Measurements from ENCODE around the gene KIF21A.
A peak's percentile ranks its signal among the peaks of the same experiment; 100 is the strongest.

The KIF21A gene

DNA sequence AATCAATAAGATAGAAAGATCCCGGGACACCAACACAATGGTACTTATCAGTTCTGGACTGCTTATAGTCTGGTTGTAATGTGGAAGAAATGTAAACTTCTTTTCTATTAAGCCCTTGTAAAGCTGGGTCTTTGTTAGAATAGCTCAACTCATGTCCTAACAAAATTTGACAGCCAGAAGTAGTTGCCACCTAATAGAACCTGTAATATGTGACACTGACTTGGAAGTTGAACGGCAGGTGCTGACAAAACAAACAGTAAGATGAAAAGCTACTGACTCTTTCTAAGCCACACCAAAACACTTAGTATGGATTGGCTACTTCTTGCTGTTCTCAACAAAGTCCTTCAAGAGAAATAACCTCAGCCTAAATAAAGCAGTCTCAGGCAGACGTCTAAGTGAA lies 56.6 kb downstream of the KIF21A start:
- no peak for ATAC-seq
- no peak for DNase-seq
- H3K4me3 Mint-ChIP-seq, result no peak overlapping the region
- H3K27ac Mint-ChIP-seq, result no peak overlapping the region
- H3K36me3 Mint-ChIP-seq (ENCODE audit: low read depth), result peaks cover 2% of the 10 kb centered on the region
- no peaks in the 10 kb centered on the region for H3K9me3 Mint-ChIP-seq
- no peaks in the 10 kb centered on the region for H3K4me1 Mint-ChIP-seq
- H3K27me3 Mint-ChIP-seq, result no peaks in the 10 kb centered on the region

DNA sequence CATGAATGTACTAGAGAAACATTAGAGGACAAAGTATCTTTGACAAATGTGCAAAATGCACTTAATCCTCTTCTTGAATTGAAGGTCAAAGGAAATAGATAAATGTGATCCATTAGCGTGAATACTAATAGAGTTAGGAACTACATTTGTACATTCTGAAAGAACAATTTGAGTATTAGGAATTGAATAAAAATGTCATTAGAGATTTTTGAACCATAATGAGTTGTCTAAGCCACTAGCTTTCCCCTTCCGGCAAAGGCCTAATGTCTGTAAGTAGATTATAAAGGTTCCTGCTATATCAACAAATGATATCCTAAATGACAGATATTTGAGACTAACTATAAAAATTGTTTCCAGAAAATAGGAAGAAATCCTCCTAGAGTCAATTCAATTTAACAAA lies 59.8 kb downstream of the KIF21A start:
- no peak for ATAC-seq
- DNase-seq, result no peak
- Mint-ChIP-seq H3K27me3 (no peaks in the 10 kb centered on the region), H3K4me3 (no peak overlapping the region), H3K9me3 (no peaks in the 10 kb centered on the region), H3K4me1 (no peaks in the 10 kb centered on the region), H3K27ac (no peak overlapping the region), H3K36me3 (ENCODE audit: low read depth) (peaks cover 2% of the 10 kb centered on the region)

DNA sequence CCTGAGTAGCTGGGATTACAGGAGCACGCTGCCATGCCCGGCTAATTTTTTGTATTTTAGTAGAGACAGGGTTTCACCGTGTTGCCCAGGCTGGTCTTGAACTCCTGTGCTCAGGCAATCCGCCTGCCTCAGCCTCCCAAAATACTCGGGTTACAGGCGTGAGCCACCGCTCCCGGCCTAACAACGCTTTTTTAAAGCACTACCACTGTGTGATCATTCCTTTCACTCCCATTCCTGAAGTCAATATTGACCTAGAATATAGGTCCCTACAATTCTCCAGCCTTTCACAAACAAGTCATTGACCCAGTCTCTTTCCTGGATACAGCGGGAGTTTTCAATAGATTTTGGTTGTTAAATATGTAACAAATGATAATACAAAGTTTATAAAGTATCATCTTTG lies 62.8 kb downstream of the KIF21A start:
- Mint-ChIP-seq H3K27me3 (no peaks in the 10 kb centered on the region), H3K36me3 (ENCODE audit: low read depth) (no peaks in the 10 kb centered on the region), H3K4me1 (peaks cover 5% of the 10 kb centered on the region), H3K9me3 (no peaks in the 10 kb centered on the region), H3K27ac (no peak overlapping the region), H3K4me3 (no peak overlapping the region)
- DNase-seq (no peak), ATAC-seq (no peak)

DNA sequence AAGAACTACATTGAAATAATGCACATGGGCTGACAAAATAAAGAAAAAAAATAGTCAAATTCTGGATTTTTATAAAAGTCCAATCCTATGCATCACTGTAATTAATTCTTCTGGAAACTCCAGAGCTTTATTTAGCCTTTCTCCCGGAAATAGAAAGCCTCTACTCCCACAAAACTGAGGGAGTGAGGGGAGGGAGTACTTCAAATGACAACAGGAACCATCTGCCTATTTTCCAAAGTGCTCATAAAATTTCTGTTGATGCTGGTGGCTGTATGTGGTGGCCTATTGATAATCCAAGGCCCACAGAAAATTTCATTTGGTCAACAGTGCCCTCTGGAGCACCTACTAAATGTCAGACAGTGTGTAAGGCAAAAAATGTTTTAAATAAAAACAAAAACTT lies 64.6 kb downstream of the KIF21A start:
- ATAC-seq (no peak), DNase-seq (no peak)
- H3K4me3 Mint-ChIP-seq, result no peak overlapping the region
- H3K27me3 Mint-ChIP-seq, result no peaks in the 10 kb centered on the region
- H3K4me1 Mint-ChIP-seq, result peaks cover 10% of the 10 kb centered on the region
- no peak overlapping the region for H3K27ac Mint-ChIP-seq
- H3K36me3 Mint-ChIP-seq (ENCODE audit: low read depth), result no peaks in the 10 kb centered on the region
- no peaks in the 10 kb centered on the region for H3K9me3 Mint-ChIP-seq

DNA sequence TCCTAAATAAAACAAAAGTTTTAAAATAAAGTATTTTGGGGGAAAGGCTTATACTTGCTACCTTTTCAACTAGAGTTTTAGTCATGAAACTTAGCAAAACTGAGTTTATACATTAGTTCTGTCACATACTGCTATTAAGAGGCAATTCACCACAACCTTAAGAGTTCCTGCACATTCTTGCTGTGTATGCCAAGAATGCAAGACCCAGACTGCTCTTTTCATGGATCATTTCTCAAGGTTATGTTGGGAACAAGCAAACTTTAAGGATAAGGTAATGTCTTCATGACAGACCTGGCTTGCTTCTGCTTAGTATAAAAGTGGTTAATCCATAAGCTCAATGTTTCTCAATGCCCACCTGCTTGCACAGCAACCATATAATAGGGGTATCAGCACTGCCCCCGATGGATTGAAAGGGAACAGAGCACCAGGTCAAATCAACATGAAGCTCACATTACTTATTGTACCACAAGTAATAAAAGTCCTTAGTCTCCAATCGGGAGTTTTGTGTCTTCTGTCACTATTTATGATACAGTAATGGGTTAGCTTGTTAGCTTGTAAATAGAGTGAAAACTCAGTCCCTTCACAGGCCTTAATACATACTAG lies 67.6 kb downstream of the KIF21A start:
- H3K9me3 Mint-ChIP-seq, result no peaks in the 10 kb centered on the region
- H3K4me1 Mint-ChIP-seq, result peaks cover 21% of the 10 kb centered on the region
- ATAC-seq (no peak), DNase-seq (no peak)
- H3K27ac Mint-ChIP-seq, result no peak overlapping the region
- no peaks in the 10 kb centered on the region for H3K27me3 Mint-ChIP-seq
- no peaks in the 10 kb centered on the region for H3K36me3 Mint-ChIP-seq (ENCODE audit: low read depth)
- H3K4me3 Mint-ChIP-seq, result no peak overlapping the region

DNA sequence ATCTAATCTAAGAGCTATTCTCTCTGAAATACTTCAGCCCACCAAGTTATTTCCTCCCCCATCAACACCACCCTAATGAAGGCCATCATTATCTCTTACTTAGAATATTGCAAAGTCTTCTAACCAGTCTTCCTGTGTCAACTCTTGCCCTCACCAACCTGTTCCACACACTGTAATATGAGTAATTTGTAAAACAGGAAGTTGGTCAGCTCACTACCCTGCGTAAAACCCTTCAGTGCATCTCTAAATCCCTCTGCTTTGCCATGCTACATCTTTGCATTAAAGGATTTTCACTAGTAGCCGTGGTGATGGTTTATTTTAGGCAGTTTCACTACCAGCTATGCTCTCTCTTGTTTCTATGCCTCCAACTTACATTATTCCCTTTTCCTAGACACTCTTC lies 70.0 kb downstream of the KIF21A start:
- Mint-ChIP-seq H3K4me1 (peaks cover 26% of the 10 kb centered on the region), H3K9me3 (no peaks in the 10 kb centered on the region), H3K27ac (peak overlapping the region; percentile 68), H3K36me3 (ENCODE audit: low read depth) (peaks cover 9% of the 10 kb centered on the region), H3K27me3 (no peaks in the 10 kb centered on the region), H3K4me3 (peak overlapping the region; percentile 48)
- peak; percentile 94 for ATAC-seq
- DNase-seq, result no peak

DNA sequence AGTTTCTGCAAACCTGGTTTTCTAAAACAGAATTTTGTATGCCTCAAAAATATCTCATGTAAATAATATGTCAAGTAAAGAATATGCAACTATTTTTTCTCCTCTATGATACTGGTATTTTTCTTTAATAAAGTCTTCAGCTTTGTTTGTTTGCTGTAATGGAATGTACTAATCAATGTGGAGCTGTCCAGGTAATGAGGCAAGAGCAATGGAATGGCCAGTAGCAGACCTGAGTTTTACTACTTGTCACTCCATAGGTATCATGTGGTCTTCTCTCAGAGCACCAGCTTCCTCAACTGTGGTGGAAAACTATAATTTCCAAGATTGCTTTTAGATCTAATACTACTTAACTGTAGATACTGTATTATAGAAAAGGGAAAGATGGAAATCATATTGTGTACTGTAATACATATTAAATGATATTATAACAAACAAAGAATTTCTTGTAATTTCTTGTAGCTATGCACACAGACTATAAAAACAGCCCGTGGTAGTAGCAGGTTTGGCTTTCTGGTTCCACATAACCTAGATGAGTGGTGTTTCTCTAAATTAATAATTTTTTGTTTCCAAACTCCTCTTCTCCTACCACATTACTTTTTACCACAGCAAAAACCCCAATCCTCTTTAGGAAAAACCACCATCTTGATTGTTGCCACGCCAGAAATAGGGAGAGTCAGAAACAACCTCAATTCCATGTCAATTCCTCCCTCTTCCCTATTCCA lies 70.6 kb downstream of the KIF21A start:
- Mint-ChIP-seq H3K4me3 (peak overlapping the region; percentile 48), H3K4me1 (peaks cover 26% of the 10 kb centered on the region), H3K27me3 (no peaks in the 10 kb centered on the region), H3K27ac (peak overlapping the region; percentile 68), H3K36me3 (ENCODE audit: low read depth) (peaks cover 9% of the 10 kb centered on the region), H3K9me3 (no peaks in the 10 kb centered on the region)
- DNase-seq (no peak), ATAC-seq (peak; percentile 44)

DNA sequence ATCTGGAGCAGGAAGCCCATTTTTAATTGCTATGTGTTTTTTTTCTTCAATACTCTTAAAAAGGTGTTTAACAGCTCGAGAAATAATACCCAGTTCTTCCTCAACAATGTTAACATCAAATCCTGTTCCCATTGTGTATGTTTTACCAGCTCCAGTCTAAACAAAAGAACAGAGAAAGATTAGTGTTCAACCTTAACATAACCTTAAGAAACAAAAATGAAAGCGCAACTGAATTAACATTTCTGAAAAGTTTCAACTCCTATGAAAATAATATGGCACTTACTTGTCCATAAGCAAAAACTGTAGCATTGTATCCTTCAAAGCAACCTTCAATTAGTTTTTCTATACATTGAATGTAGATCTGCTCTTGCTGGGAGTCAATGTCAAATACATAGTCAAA lies 73.2 kb downstream of the KIF21A start:
- ATAC-seq, result no peak
- Mint-ChIP-seq H3K4me3 (no peak overlapping the region), H3K4me1 (peaks cover 21% of the 10 kb centered on the region), H3K9me3 (no peaks in the 10 kb centered on the region), H3K27me3 (no peaks in the 10 kb centered on the region), H3K36me3 (ENCODE audit: low read depth) (peaks cover 19% of the 10 kb centered on the region), H3K27ac (no peak overlapping the region)
- DNase-seq, result no peak

DNA sequence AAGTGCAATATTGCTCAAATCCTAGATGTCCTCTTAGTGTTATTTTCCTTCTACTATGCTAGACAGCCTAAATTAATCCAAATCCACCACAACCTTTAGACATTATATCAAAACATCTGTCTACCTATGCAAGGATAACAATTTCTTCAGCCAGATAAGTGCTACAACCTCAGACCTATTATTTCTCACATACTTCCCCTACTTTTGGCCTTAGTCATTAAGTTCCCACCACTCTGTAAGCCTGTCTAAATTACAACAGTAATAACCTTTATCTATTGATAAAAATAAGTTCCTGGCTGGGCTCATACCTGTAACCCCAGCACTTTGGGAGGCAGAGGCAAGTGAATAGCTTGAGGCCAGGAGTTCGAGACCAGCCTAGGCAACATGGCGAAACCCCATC lies 74.0 kb downstream of the KIF21A start:
- Mint-ChIP-seq H3K9me3 (no peaks in the 10 kb centered on the region), H3K4me1 (peaks cover 21% of the 10 kb centered on the region), H3K36me3 (ENCODE audit: low read depth) (peaks cover 24% of the 10 kb centered on the region), H3K4me3 (no peak overlapping the region), H3K27ac (no peak overlapping the region), H3K27me3 (no peaks in the 10 kb centered on the region)
- DNase-seq (no peak), ATAC-seq (no peak)

DNA sequence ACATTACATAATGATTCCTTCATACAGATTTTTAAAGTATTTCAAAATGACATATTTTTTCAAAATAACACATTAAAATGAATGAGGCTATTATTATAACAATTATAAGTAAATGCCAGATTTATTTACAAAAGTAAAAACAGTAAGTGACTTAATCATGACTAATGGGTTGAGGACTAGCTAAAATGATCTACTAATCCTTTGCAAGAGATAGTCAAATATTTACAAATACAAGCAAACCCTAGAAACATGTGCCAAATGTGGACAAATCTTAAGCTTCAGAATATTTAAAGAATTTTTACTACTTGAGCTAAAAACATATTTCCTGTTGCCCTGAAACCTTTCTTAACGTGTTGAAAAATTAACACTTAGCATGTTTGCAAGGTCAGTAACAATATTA lies 74.8 kb downstream of the KIF21A start:
- no peak for ATAC-seq
- no peak overlapping the region for H3K4me3 Mint-ChIP-seq
- H3K27ac Mint-ChIP-seq, result no peak overlapping the region
- peaks cover 14% of the 10 kb centered on the region for H3K4me1 Mint-ChIP-seq
- no peaks in the 10 kb centered on the region for H3K27me3 Mint-ChIP-seq
- no peaks in the 10 kb centered on the region for H3K9me3 Mint-ChIP-seq
- DNase-seq, result no peak
- peaks cover 24% of the 10 kb centered on the region for H3K36me3 Mint-ChIP-seq (ENCODE audit: low read depth)

DNA sequence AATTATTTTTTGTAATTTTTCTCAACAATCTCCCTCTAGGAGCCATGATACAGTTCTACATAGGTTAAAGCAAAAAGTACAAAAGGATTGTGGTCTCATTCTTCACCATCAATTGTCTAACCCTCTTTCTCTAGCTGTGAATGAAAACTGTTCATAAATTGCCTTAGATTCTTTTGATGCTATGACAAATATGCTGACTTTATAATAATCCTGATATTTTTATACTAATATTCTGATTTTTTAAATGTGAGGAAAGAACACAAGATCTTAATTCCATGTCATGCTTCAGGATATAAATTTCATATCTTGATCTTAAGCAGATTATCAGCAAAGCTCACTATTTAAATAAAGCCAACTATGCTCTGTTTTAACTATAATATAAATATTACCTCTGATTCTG lies 75.4 kb downstream of the KIF21A start:
- no peaks in the 10 kb centered on the region for H3K9me3 Mint-ChIP-seq
- no peak for DNase-seq
- no peak overlapping the region for H3K4me3 Mint-ChIP-seq
- H3K27me3 Mint-ChIP-seq, result no peaks in the 10 kb centered on the region
- no peak overlapping the region for H3K27ac Mint-ChIP-seq
- peaks cover 8% of the 10 kb centered on the region for H3K4me1 Mint-ChIP-seq
- ATAC-seq, result no peak
- H3K36me3 Mint-ChIP-seq (ENCODE audit: low read depth), result peaks cover 24% of the 10 kb centered on the region

DNA sequence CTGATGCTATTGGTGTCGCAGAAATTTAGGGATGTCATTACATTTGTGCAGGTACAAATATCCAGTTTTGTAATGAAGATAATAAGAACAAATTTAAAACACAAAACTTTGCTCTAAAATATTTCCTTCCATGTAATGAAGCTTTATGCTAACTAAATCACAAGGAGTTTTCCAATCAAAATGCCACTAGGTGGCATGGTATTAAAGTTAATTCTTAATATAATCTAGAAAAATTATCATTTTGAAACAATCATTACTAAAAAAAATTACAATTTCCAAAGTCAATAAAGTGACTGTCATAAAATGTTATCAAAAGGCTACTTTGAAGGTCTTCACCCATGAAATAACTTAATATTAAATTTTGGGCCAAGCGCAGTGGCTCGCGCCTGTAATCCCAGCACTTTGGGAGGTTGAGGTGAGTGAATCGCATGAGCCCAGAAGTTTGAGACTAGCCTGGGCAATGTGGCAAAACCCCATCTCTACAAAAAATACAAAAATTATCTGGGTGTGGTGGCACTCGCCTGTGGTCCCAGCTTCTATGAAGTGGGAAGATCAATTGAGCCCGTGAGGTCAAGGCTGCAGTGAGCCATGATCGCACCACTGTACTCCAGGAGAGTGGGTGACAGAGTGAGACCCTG lies 77.4 kb downstream of the KIF21A start:
- no peaks in the 10 kb centered on the region for H3K9me3 Mint-ChIP-seq
- no peak for ATAC-seq
- no peaks in the 10 kb centered on the region for H3K27me3 Mint-ChIP-seq
- peaks cover 32% of the 10 kb centered on the region for H3K36me3 Mint-ChIP-seq (ENCODE audit: low read depth)
- no peak overlapping the region for H3K4me3 Mint-ChIP-seq
- H3K4me1 Mint-ChIP-seq, result peaks cover 5% of the 10 kb centered on the region
- no peak overlapping the region for H3K27ac Mint-ChIP-seq
- no peak for DNase-seq

DNA sequence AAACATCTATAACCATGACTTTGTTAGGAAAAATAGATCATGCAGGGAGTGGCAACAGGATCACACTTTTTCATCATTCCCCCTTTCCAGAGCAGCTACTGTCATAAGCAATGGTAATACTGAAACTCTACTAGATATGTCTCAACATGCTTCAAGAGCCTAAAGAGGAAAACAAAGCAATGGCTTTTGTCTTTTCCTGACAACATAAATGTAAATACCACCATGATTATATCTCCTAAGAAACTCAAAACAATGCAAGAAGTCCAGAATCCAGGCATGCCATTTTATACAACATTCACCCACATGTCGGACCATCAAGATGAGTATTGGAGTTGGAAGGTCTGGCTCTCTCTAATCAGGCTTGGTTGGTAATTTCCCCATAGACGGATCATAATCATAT lies 78.7 kb downstream of the KIF21A start:
- no peaks in the 10 kb centered on the region for H3K4me1 Mint-ChIP-seq

DNA sequence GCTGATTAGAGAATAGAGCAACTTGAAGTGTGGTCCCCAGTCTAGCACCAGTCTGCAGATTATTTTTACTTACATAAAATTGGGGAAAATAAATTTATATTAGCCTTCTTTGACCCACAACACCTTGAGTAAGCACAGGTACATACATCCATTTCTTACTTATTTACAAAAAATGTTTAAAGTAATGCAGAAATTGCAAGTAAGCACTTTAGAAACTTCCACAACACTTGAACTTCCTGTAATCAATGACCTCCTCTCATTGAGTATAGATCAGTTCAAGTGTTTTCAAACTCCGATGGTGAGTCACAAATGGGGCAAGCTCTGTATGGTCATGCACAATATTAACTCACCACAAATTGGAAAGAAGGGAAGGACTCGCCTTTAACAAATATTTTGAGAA lies 83.3 kb downstream of the KIF21A start:
- H3K4me3 Mint-ChIP-seq, result no peak overlapping the region
- no peaks in the 10 kb centered on the region for H3K4me1 Mint-ChIP-seq
- peaks cover 40% of the 10 kb centered on the region for H3K36me3 Mint-ChIP-seq (ENCODE audit: low read depth)
- DNase-seq, result no peak
- no peak for ATAC-seq
- no peaks in the 10 kb centered on the region for H3K9me3 Mint-ChIP-seq
- no peaks in the 10 kb centered on the region for H3K27me3 Mint-ChIP-seq
- H3K27ac Mint-ChIP-seq, result no peak overlapping the region

More for the DNA sequence above, 78.7 kb downstream of the KIF21A start:
- no peaks in the 10 kb centered on the region for H3K9me3 Mint-ChIP-seq
- H3K27ac Mint-ChIP-seq, result no peak overlapping the region
- ATAC-seq, result no peak
- H3K4me3 Mint-ChIP-seq, result no peak overlapping the region
- no peak for DNase-seq
- no peaks in the 10 kb centered on the region for H3K27me3 Mint-ChIP-seq
- H3K36me3 Mint-ChIP-seq (ENCODE audit: low read depth), result peaks cover 29% of the 10 kb centered on the region

DNA sequence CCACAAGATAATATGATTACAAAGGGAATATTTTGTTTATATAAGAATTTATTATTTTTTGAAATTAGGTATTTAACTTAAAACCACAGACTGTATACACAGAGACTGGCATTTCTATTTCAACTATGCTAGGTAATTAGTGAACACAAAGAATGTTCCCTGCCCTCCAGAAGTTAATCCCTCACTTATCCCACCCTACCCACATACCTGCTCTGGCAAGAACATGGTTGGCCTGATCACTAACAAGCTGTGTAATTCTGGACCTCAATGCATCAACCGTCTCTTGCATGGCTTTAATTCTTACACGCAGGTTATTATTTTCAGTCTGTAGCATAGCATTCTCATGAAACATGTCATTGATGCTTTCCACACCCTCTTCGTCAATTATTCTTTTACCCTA lies 85.9 kb downstream of the KIF21A start:
- Mint-ChIP-seq H3K27ac (no peak overlapping the region), H3K9me3 (no peaks in the 10 kb centered on the region)

More for the DNA sequence above, 85.9 kb downstream of the KIF21A start:
- ATAC-seq, result no peak
- Mint-ChIP-seq H3K4me1 (no peaks in the 10 kb centered on the region), H3K36me3 (ENCODE audit: low read depth) (peaks cover 34% of the 10 kb centered on the region), H3K27me3 (no peaks in the 10 kb centered on the region), H3K4me3 (no peak overlapping the region)
- DNase-seq, result no peak

All from activated naive CD8-positive, alpha-beta T cell treated with anti-CD3 and anti-CD28 coated beads, Interleukin-2, amount 50 U/mL, for 24 hours (primary cell).